GM12878 (cell line): Measurements from ENCODE around the gene G3BP1. TPM values are rescaled to one million over a fixed set of nuclear protein-coding genes. Genes with fewer than 3 reads are reported as not detected.

ENCODE experiments used
- ATAC-seq: fragments of 200-7000 bp; cut with Tn5 transposase; 3 replicates; pipeline ENCODE4 v1.9.1; 2020; ENCODE audit warnings: mild to moderate bottlenecking, moderate library complexity
- BruUV-seq: library from RNA; stranded (reverse); fragments of 400-500 nt; replicated peaks from 2 replicates; lab custom pipeline; 2021; lab: Mats Ljungman, UMichigan
- CTCF ChIA-PET: fragments of 300-600 bp; sonication (Branson Sonifier 250); formaldehyde crosslinking; extraction: SDS; loops from one replicate; lab custom pipeline; 2021; ENCODE audit warnings: inconsistent platforms; lab: Yijun Ruan, JAX
- POLR2A ChIA-PET: fragments of 350-600 bp; formaldehyde crosslinking; extraction: SDS; loops from one replicate; lab custom pipeline; 2021; ENCODE audit warnings: inconsistent platforms; lab: Charles Lee
- RAD21 ChIA-PET: fragments of 300-600 bp; sonication (Branson Sonifier 250); formaldehyde crosslinking; loops from one replicate; lab custom pipeline; 2023; ENCODE audit warnings: antibody characterized with exemption; ENCODE audit not compliant: unreplicated experiment; lab: Charles Lee
- SMC1A ChIA-PET: fragments of 300-600 bp; sonication (Branson Sonifier 250); formaldehyde crosslinking; loops from one replicate; lab custom pipeline; 2023; ENCODE audit not compliant: unreplicated experiment, uncharacterized antibody; lab: Charles Lee
- DNase-seq: peaks from one replicate; pipeline ENCODE4 v3.0.0-alpha.2; 2011; ENCODE audit warnings: low read depth, low spot score
- FAIRE-seq: peaks from 3 replicates; lab custom pipeline; 2011; peaks lifted over from hg19 to GRCh38; lab: Jason Lieb, UNC
- H2AFZ ChIP-seq: 2 replicates; pipeline ENCODE4 v1.6.0; 2011; ENCODE audit warnings: low read depth, low read length, control low read depth; ENCODE audit not compliant: control insufficient read depth
- H3K27ac ChIP-seq: 2 replicates; pipeline ENCODE4 v1.5.1; 2011; ENCODE audit warnings: control low read depth; ENCODE audit not compliant: control insufficient read depth, insufficient read depth
- H3K27me3 ChIP-seq, 2 experiments: replicated peaks in 1 of 2; 2 replicates each; pipeline versions ENCODE4 v1.6.0 to v1.6.1; 2011; ENCODE audit warnings: low read length in 1 of 2; ENCODE audit not compliant: control insufficient read depth in 2 of 2, insufficient read depth in 2 of 2
- H3K36me3 ChIP-seq, 2 experiments: 2 replicates each; pipeline ENCODE4 v1.5.1; 2011; ENCODE audit warnings: low read length in 1 of 2; ENCODE audit not compliant: control insufficient read depth in 2 of 2, insufficient read depth in 2 of 2
- H3K4me1 ChIP-seq: 2 replicates; pipeline ENCODE4 v1.6.1; 2011; ENCODE audit warnings: mild to moderate bottlenecking, low read length, moderate library complexity, mixed read lengths; ENCODE audit not compliant: control insufficient read depth, insufficient read depth
- H3K4me2 ChIP-seq: 2 replicates; pipeline ENCODE4 v1.6.0; 2011; ENCODE audit warnings: control low read depth; ENCODE audit not compliant: control insufficient read depth, insufficient read depth
- H3K4me3 ChIP-seq: fragments of 200-600 bp; sonication (generic); 2 replicates; pipeline ENCODE4 v1.5.1; 2016
- H3K79me2 ChIP-seq: 2 replicates; pipeline ENCODE4 v1.6.0; 2011; ENCODE audit warnings: low read length; ENCODE audit not compliant: control insufficient read depth, insufficient read depth
- H3K9ac ChIP-seq: 2 replicates; pipeline ENCODE4 v1.8.0; 2011; ENCODE audit warnings: low read length, control low read depth, mixed read lengths; ENCODE audit not compliant: control insufficient read depth, insufficient read depth
- H3K9me3 ChIP-seq: replicated peaks from 3 replicates; pipeline ENCODE4 v1.5.1; 2011; ENCODE audit warnings: mild to moderate bottlenecking, low read length; ENCODE audit not compliant: control insufficient read depth, insufficient read depth
- H4K20me1 ChIP-seq: 2 replicates; pipeline ENCODE4 v1.6.0; 2011; ENCODE audit not compliant: control insufficient read depth, insufficient read depth
- CHD2 ChIP-seq: IDR thresholded peaks from 2 replicates; pipeline ENCODE4 v1.6.1; 2011; ENCODE audit warnings: low read depth, low read length, improper control_type of control experiment, borderline replicate concordance
- MTA3 ChIP-seq: IDR thresholded peaks from 2 replicates; pipeline ENCODE4 v1.6.1; 2012; ENCODE audit warnings: low read length, inconsistent platforms, borderline replicate concordance
- NFYB ChIP-seq: IDR thresholded peaks from 2 replicates; pipeline ENCODE4 v1.6.1; 2011; ENCODE audit warnings: low read depth, mild to moderate bottlenecking, low read length, improper control_type of control experiment, moderate library complexity; ENCODE audit not compliant: insufficient read depth
- RCOR1 ChIP-seq: conservative IDR thresholded peaks from 2 replicates; pipeline ENCODE4 v1.6.1; 2012; ENCODE audit warnings: low read depth, low read length, improper control_type of control experiment
- RELA ChIP-seq: fragments of 450-650 bp; IDR thresholded peaks from 2 replicates; pipeline ENCODE4 v1.8.0; 2014; ENCODE audit warnings: borderline replicate concordance; ENCODE audit not compliant: partially characterized antibody
- TBL1XR1 ChIP-seq: IDR thresholded peaks from 2 replicates; pipeline ENCODE4 v1.6.1; 2012; ENCODE audit warnings: low read depth, low read length, improper control_type of control experiment
- TCF3 ChIP-seq: IDR thresholded peaks from 2 replicates; pipeline ENCODE4 v1.6.1; 2012; ENCODE audit warnings: low read depth, mild to moderate bottlenecking, low read length, borderline replicate concordance; ENCODE audit not compliant: insufficient read depth
- WGBS: methylation state at CpG from one replicate; pipeline ENCODE4 v1.1.6; 2016; ENCODE audit warnings: low lambda C conversion rate; ENCODE audit not compliant: insufficient replicate concordance, insufficient coverage; ENCODE audit errors: missing lambda C conversion rate; 5-methylcytosine and 5-hydroxymethylcytosine counted together
- in situ Hi-C: fragments of 300-500 bp; cut with MboI; formaldehyde crosslinking; loops from 9 replicates; pipeline ENCODE4 v1.14.3; 2018; ENCODE audit warnings: mixed read lengths
- intact Hi-C: fragments of 100-400 bp; cut with micrococcal nuclease; formaldehyde crosslinking; loops from one replicate; pipeline ENCODE4 v1.14.2; 2022; ENCODE audit not compliant: unreplicated experiment
- polyA plus RNA-seq, 11 experiments: library from polyadenylated mRNA; depleted of rRNA in 4 of 11; unstranded in 6 of 11; stranded (reverse) in 5 of 11; fragments of >200 nt; fragmentation: Nextera tagmentation in 4 of 11; fragmentation: Illumina TruSeq in 1 of 11; extraction: Ambion mirVana in 4 of 11; extraction: Trizol in 1 of 11; gene quantifications; 1 replicate in 1 of 11; 2 replicates in 10 of 11; pipeline versions ENCODE4 v1.2.1 to v1.2.3, GENCODE V29; 2011 to 2016; ENCODE audit warnings: inconsistent platforms in 2 of 11, missing spikeins in 2 of 11, low read depth in 1 of 11
- total RNA-seq, 4 experiments: library from RNA; depleted of rRNA in 3 of 4; stranded (reverse); fragments of >200 nt in 3 of 4; fragmentation: Illumina TruSeq in 1 of 4; extraction: Trizol in 1 of 4; gene quantifications; 2 replicates each; pipeline versions ENCODE4 v1.2.1 to v1.2.3, GENCODE V29; 2013 to 2021

The G3BP1 gene
- total and polyA plus RNA-seq, 10 of the 15 experiments (the other 5 are each of a cell fraction or from before 2014, with no cell fraction given), result 49.7 to 438 (median 148) TPM

- Histone ChIP-seq H3K4me2 (0 out of 2 replicates have a peak overlapping the region, but pooled peaks have one; percentile 11), H3K9me3 (no peaks in the 10 kb centered on the region; the same call in 2 of the 3 replicates), H3K4me3 (no peak overlapping the region), H3K27ac (0 out of 2 replicates have a peak overlapping the region, but pooled peaks have one; percentile 4), H3K79me2 (peaks cover 70% of the 10 kb centered on the region), H2AFZ (no peak overlapping the region), H3K36me3 (peaks cover 0 to 7% of the 10 kb centered on the region in 2 experiments; a peak in 2 of 4 replicates), H3K27me3 (no peaks in the 10 kb centered on the region), H3K9ac (no peak overlapping the region), H3K4me1 (peaks cover 26% of the 10 kb centered on the region), H4K20me1 (no peaks in the 10 kb centered on the region)
- intact Hi-C loops, result no loop called here
- SMC1A ChIA-PET, result interaction anchor here (0.6 to 8.3 kb wide), 10 partner anchors 11 to 506 kb away, joined by 3 to 84 read pairs (median 4); partner anchors contain the start of gene G3BP1
- in situ Hi-C loops, result no loop called here
- no TSS peak for BruUV-seq
- no peak; the same call in 2 of the 3 replicates for ATAC-seq
- no peak for DNase-seq
- TF ChIP-seq RCOR1 (no peak), RELA (no peak), NFYB (no peak), TBL1XR1 (no peak), CHD2 (no peak), MTA3 (no peak), TCF3 (no peak)
- CTCF ChIA-PET, result interaction anchor here (0.6 to 5.2 kb wide), 9 partner anchors 11 to 686 kb away, joined by 3 to 32 read pairs (median 15); partner anchors contain the start of gene G3BP1
- RAD21 ChIA-PET, result interaction anchor here (0.7 to 9.0 kb wide), 5 partner anchors 10 to 453 kb away, joined by 3 to 90 read pairs (median 10); partner anchors contain the start of gene G3BP1
- FAIRE-seq, result no peak
- POLR2A ChIA-PET, result interaction anchor here (0.9 to 14.3 kb wide), 4 partner anchors 9 to 93 kb away, joined by 4 to 241 read pairs (median 16); partner anchors contain the start of gene G3BP1
- 98% methylated on average over 4 of the region's 4 CpGs for WGBS
Observed at GRCh38 chr5:151751593-151751992, 20.2 kb upstream of the G3BP1 start.
